Measurements from ENCODE around the gene AMPH.

DNA sequence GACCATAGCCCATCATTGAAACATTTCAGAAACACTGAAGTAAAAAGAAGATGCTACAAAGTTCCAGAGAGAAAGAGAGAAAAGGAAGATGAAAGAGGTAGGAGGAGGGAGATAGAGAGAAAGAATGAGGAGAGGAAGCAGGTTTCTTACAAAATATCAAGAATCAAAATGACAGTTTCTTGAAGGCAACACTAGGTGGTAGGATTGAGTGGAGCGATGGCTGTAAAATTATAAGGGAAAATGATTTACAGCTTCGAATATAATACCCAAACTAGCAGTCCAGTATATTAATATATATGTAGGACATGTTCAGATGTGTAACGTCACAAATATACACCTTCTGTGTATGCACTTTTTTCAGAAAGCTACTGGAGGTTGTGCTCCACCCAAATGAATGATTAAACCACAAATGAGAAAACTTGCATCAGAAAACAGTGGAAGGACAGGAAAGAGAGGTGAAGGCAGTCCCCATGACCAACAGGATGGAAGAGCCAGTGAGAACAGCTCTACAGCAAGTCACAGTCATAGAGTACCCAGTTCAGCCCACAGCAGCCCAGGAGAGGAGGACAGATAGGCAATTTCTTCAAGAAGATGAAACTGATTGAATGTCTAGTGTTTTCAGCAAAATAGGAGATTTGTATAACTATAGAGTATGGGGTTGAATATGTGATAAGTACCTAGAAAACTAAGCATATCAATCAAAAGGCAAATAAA lies 206.3 kb downstream of the AMPH start:
- TF ChIP-seq, protein P1, sequence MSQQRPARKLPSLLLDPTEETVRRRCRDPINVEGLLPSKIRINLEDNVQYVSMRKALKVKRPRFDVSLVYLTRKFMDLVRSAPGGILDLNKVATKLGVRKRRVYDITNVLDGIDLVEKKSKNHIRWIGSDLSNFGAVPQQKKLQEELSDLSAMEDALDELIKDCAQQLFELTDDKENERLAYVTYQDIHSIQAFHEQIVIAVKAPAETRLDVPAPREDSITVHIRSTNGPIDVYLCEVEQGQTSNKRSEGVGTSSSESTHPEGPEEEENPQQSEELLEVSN (IDR thresholded peaks at IDR 0.05; ENCODE audit: borderline replicate concordance in 1 of 2, extremely low read depth in 1 of 2, insufficient read depth in 1 of 2, insufficient read length in 1 of 2, low read depth in 1 of 2, low read length in 1 of 2, poor library complexity in 1 of 2, severe bottlenecking in 1 of 2), result no peak
- TF ChIP-seq POLR2A (conservative IDR thresholded peaks at IDR 0.05) (no peak), MCM2 (IDR thresholded peaks at IDR 0.05; ENCODE audit: low read depth) (no peak), CC2D1A (IDR thresholded peaks at IDR 0.05) (no peak), POLR2AphosphoS5 (IDR thresholded peaks at IDR 0.05; ENCODE audit: control insufficient read depth, insufficient read depth, low read depth, low read length) (no peak), CEBPB (tag; IDR thresholded peaks at IDR 0.05) (no peak), SAP30 (IDR thresholded peaks at IDR 0.05; ENCODE audit: borderline replicate concordance, insufficient read depth, low read depth, low read length, poor library complexity, severe bottlenecking) (no peak), ZKSCAN8 (CRISPR knock-in tag; IDR thresholded peaks at IDR 0.05) (no peak), ZNF140 (CRISPR knock-in tag; IDR thresholded peaks at IDR 0.05) (no peak), TEAD4 (IDR thresholded peaks at IDR 0.05; ENCODE audit: low read length) (no peak), TEAD4 (CRISPR knock-in tag; IDR thresholded peaks at IDR 0.05; ENCODE audit: borderline replicate concordance) (no peak)
- TF ChIP-seq, protein P2, sequence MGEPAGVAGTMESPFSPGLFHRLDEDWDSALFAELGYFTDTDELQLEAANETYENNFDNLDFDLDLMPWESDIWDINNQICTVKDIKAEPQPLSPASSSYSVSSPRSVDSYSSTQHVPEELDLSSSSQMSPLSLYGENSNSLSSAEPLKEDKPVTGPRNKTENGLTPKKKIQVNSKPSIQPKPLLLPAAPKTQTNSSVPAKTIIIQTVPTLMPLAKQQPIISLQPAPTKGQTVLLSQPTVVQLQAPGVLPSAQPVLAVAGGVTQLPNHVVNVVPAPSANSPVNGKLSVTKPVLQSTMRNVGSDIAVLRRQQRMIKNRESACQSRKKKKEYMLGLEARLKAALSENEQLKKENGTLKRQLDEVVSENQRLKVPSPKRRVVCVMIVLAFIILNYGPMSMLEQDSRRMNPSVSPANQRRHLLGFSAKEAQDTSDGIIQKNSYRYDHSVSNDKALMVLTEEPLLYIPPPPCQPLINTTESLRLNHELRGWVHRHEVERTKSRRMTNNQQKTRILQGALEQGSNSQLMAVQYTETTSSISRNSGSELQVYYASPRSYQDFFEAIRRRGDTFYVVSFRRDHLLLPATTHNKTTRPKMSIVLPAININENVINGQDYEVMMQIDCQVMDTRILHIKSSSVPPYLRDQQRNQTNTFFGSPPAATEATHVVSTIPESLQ (CRISPR knock-in tag; IDR thresholded peaks at IDR 0.05), result no peak

Measured in K562 (cell line).